Erythroblast (primary cell): ENCODE data around the gene HOXB8.

Experiments
- GATA1 ChIP-seq: IDR thresholded peaks from 2 replicates; pipeline ENCODE4 v1.6.1; 2011; ENCODE audit warnings: low read depth, mild to moderate bottlenecking, control low read depth, low read length, moderate library complexity
- POLR2A ChIP-seq: IDR thresholded peaks from 2 replicates; pipeline ENCODE4 v1.6.1; 2011; ENCODE audit warnings: mild to moderate bottlenecking, low read length

GRCh38 chr17:48577946-48578615, 37.0 kb downstream of the HOXB8 start, which contains the start of gene HOXB4:
- peak; percentile 45 for TF ChIP-seq POLR2A
- TF ChIP-seq GATA1: no peak
